ENCODE data around the gene ERBB4. TPM values are rescaled to one million over a fixed set of nuclear protein-coding genes. Genes with fewer than 3 reads are reported as not detected.

Gene ERBB4
- total and polyA plus RNA-seq, 5 donors: 4.3 to 38.8 (median 33.4) TPM

DNA sequence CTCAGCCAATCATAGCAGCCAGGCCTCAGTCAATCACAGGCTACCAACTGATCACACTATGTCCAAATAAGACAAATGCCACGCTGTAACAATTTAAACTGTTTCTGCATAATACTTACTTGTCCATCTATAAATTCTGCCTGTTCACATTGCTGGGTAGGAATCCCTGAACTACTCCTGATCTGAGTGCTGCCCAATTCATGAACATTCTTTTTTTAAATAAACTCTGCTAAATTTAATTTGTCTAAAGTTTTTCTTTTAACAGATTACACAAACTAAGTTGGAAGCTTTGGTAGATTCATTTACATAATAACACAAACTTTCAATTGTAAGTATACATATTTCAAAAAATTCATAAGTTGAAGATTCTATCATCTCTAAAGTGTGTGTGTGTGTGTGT, 583.0 kb downstream of the ERBB4 start:
- Histone ChIP-seq H3K4me1 (ENCODE audit: control insufficient read depth, insufficient read depth, low read length) (no peaks in the 10 kb centered on the region), H3K27me3 (ENCODE audit: control insufficient read depth, insufficient read depth) (no peaks in the 10 kb centered on the region), H3K27ac (ENCODE audit: low read length) (no peak overlapping the region), H3K4me3 (ENCODE audit: low read length) (no peak overlapping the region), H3K9me3 (ENCODE audit: control insufficient read depth, low read length) (no peaks in the 10 kb centered on the region)
- 77% methylated on average over 1 of the region's 1 CpG for WGBS
- intact Hi-C loops (cut with DNase I): no loop called here
- DNase-seq (no peak), ATAC-seq (no peak)

GRCh38 chr2:211948932-211949331, 589.7 kb downstream of the ERBB4 start:
- intact Hi-C loops (cut with DNase I): no loop called here
- no peaks in the 10 kb centered on the region for H3K4me1 ChIP-seq (ENCODE audit: control insufficient read depth, insufficient read depth, low read length)
- WGBS: 70% methylated on average over 2 of the region's 2 CpGs
- H3K4me3 ChIP-seq (ENCODE audit: low read length): no peak overlapping the region
- DNase-seq (no peak), ATAC-seq (no peak)
- H3K27me3 ChIP-seq (ENCODE audit: control insufficient read depth, insufficient read depth): no peaks in the 10 kb centered on the region
- no peaks in the 10 kb centered on the region for H3K9me3 ChIP-seq (ENCODE audit: control insufficient read depth, low read length)
- no peak overlapping the region for H3K27ac ChIP-seq (ENCODE audit: low read length)

GRCh38 chr2:211946960-211947359, 591.6 kb downstream of the ERBB4 start:
- H3K4me1 ChIP-seq (ENCODE audit: control insufficient read depth, insufficient read depth, low read length): no peaks in the 10 kb centered on the region
- intact Hi-C loops (cut with DNase I): no loop called here
- 0% methylated on average over 1 of the region's 1 CpG for WGBS
- no peak overlapping the region for H3K27ac ChIP-seq (ENCODE audit: low read length)
- H3K27me3 ChIP-seq (ENCODE audit: control insufficient read depth, insufficient read depth): no peaks in the 10 kb centered on the region
- DNase-seq: no peak
- no peaks in the 10 kb centered on the region for H3K9me3 ChIP-seq (ENCODE audit: control insufficient read depth, low read length)
- no peak for ATAC-seq
- H3K4me3 ChIP-seq (ENCODE audit: low read length): no peak overlapping the region

DNA sequence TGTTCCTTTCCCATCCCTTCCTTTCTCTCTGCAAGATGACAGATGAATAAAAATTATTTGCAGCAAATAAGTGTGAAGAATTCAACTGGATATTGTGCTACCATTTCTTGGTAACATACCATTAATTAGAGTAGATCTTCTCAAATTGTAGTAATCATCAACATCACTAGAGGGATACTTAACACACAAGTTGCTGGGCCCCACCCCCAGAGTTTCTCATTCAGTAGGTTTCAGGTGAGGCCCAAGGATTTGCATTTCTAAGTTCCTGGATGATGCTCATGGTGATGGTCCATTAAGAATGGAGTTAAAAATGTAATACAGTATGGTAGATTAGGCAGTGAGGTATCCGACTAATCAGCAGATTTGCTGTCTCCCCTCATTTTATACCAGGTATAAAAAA, 594.0 kb downstream of the ERBB4 start:
- WGBS: 95% methylated on average over 1 of the region's 1 CpG
- intact Hi-C loops (cut with DNase I): no loop called here
- DNase-seq (no peak), ATAC-seq (no peak)
- Histone ChIP-seq H3K27me3 (ENCODE audit: control insufficient read depth, insufficient read depth) (no peaks in the 10 kb centered on the region), H3K27ac (ENCODE audit: low read length) (no peak overlapping the region), H3K9me3 (ENCODE audit: control insufficient read depth, low read length) (no peaks in the 10 kb centered on the region), H3K4me3 (ENCODE audit: low read length) (no peak overlapping the region), H3K4me1 (ENCODE audit: control insufficient read depth, insufficient read depth, low read length) (no peaks in the 10 kb centered on the region)

DNA sequence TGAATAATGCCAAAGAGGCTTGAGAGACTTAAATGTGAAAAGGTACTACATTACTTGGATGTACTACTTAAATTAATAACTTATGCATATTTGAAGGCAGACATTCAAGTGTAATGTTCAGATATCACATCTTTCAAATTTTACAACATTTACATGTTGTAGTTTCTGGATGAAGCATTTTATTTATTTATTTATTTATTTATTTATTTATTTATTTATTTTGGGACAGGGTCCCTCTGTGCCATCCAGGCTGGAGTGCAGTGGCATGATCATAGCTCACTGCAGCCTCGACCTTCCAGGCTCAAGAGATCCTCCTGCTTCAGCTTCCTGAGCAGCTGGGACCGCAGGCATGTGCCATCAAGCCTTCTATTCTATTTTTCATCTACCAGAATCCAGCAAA, 596.4 kb downstream of the ERBB4 start:
- DNase-seq (no peak), ATAC-seq (no peak)
- Histone ChIP-seq H3K27ac (ENCODE audit: low read length) (no peak overlapping the region), H3K9me3 (ENCODE audit: control insufficient read depth, low read length) (no peaks in the 10 kb centered on the region), H3K4me1 (ENCODE audit: control insufficient read depth, insufficient read depth, low read length) (no peaks in the 10 kb centered on the region), H3K27me3 (ENCODE audit: control insufficient read depth, insufficient read depth) (no peaks in the 10 kb centered on the region), H3K4me3 (ENCODE audit: low read length) (no peak overlapping the region)
- 84% methylated on average over 2 of the region's 2 CpGs for WGBS
- intact Hi-C loops (cut with DNase I): no loop called here

DNA sequence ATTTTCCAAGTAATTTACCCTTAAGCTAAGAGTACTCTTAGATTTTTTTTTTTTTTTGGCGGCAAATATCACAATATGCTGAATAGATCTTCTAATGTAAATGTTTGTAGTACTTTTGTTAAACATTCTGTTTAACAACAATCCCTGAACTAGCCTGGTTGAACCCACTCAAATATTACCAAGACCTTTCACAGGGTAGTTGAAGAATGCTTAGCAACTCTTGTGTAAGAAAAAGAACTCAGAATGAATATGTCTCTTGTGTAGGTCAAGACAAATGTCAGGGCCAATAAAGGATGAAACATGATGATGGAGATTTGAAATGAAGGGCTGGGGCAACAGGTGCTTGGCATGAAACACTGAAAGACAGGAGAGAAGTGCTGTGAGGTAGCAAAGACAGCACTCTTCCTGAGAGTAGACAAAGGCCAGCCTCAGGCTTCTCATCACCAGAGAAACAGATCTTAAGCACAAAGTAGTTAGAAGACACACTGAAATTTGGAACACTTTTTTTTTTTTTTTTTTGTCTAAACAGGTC, 597.3 kb downstream of the ERBB4 start:
- Histone ChIP-seq H3K4me3 (ENCODE audit: low read length) (no peak overlapping the region), H3K4me1 (ENCODE audit: control insufficient read depth, insufficient read depth, low read length) (no peaks in the 10 kb centered on the region), H3K27ac (ENCODE audit: low read length) (no peak overlapping the region), H3K9me3 (ENCODE audit: control insufficient read depth, low read length) (no peaks in the 10 kb centered on the region), H3K27me3 (ENCODE audit: control insufficient read depth, insufficient read depth) (no peaks in the 10 kb centered on the region)
- DNase-seq (no peak), ATAC-seq (no peak)
- WGBS: 73% methylated on average over 1 of the region's 1 CpG
- intact Hi-C loops (cut with DNase I): no loop called here

DNA sequence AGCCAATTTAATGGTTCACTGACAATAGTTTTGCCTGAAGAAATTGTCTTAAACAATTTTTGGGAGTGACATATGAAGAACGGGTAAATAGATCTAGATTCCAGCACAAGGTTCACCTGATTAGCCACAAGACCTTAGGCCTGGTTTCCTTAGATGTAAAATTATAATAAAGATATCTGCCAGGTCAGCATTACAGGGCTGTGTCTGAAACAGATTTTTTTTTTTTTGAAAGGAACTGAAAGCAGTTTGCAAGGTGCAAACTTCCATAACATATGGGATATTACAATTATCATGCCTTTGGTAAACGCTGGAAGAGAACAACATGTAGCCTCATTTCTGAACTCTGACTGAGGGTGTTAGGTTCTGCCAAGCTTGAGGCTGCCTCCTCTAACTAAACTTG, 599.4 kb downstream of the ERBB4 start:
- WGBS: 86% methylated on average over 2 of the region's 2 CpGs

DNA sequence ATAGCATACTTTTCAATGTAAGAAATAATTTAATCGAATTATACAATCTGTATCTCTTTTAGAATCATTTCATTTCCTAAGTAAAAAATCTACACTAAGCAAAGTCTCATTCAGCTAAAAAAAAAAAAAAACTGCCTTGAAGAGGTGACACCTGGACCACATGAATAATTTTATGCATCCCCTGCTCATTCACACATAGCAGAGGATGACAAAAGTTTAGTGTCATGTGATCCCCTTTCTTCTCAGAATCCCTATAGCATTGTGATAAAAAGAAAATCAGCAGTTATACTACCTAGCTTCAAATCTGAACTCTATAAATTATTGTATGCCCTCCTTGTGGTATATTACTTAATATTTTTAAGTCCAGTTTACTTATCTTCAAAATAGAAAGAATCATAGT, 603.8 kb downstream of the ERBB4 start:
- intact Hi-C loops (cut with DNase I): no loop called here
- 65% methylated on average over 1 of the region's 1 CpG for WGBS
- Histone ChIP-seq H3K4me1 (ENCODE audit: control insufficient read depth, insufficient read depth, low read length) (no peaks in the 10 kb centered on the region), H3K4me3 (ENCODE audit: low read length) (no peak overlapping the region), H3K9me3 (ENCODE audit: control insufficient read depth, low read length) (no peaks in the 10 kb centered on the region), H3K27ac (ENCODE audit: low read length) (no peak overlapping the region), H3K27me3 (ENCODE audit: control insufficient read depth, insufficient read depth) (no peaks in the 10 kb centered on the region)
- DNase-seq (no peak), ATAC-seq (no peak)

More for the DNA sequence above, 599.4 kb downstream of the ERBB4 start:
- ATAC-seq (no peak), DNase-seq (no peak)
- H3K27ac ChIP-seq (ENCODE audit: low read length): no peak overlapping the region
- H3K4me3 ChIP-seq (ENCODE audit: low read length): no peak overlapping the region
- intact Hi-C loops (cut with DNase I): no loop called here
- H3K4me1 ChIP-seq (ENCODE audit: control insufficient read depth, insufficient read depth, low read length): no peaks in the 10 kb centered on the region
- no peaks in the 10 kb centered on the region for H3K9me3 ChIP-seq (ENCODE audit: control insufficient read depth, low read length)
- no peaks in the 10 kb centered on the region for H3K27me3 ChIP-seq (ENCODE audit: control insufficient read depth, insufficient read depth)

DNA sequence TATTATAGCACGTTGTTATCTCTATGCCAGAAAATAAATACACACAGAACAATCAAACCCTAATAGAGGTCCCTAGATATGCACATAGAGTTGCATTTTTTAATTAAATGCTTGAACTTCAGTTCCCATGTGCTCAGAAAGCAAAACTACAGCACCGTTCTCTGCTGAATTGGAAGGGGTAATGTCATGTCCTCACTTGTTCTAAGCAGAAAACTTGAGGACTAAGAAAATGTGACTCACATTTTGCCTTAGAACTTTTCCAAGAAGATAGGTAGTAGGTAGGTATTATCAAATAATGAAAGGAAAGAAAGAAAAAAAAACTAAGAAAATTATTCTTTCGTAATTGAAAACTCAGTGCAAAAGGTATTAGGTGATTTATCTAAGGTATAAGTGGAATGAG, 607.3 kb downstream of the ERBB4 start:
- no peaks in the 10 kb centered on the region for H3K9me3 ChIP-seq (ENCODE audit: control insufficient read depth, low read length)
- H3K4me3 ChIP-seq (ENCODE audit: low read length): no peak overlapping the region
- ATAC-seq: no peak
- intact Hi-C loops (cut with DNase I): no loop called here
- DNase-seq: no peak
- no peaks in the 10 kb centered on the region for H3K4me1 ChIP-seq (ENCODE audit: control insufficient read depth, insufficient read depth, low read length)
- whole genome bisulfite sequencing: 19% methylated on average over 3 of the region's 3 CpGs
- no peak overlapping the region for H3K27ac ChIP-seq (ENCODE audit: low read length)
- no peaks in the 10 kb centered on the region for H3K27me3 ChIP-seq (ENCODE audit: control insufficient read depth, insufficient read depth)

GRCh38 chr2:211930331-211930730, 608.3 kb downstream of the ERBB4 start:
- Histone ChIP-seq H3K4me3 (ENCODE audit: low read length) (no peak overlapping the region), H3K9me3 (ENCODE audit: control insufficient read depth, low read length) (no peaks in the 10 kb centered on the region), H3K27ac (ENCODE audit: low read length) (no peak overlapping the region), H3K27me3 (ENCODE audit: control insufficient read depth, insufficient read depth) (no peaks in the 10 kb centered on the region), H3K4me1 (ENCODE audit: control insufficient read depth, insufficient read depth, low read length) (no peaks in the 10 kb centered on the region)
- DNase-seq (no peak), ATAC-seq (no peak)
- intact Hi-C loops (cut with DNase I): no loop called here
- WGBS: 33% methylated on average over 4 of the region's 4 CpGs

- H3K27ac ChIP-seq (ENCODE audit: low read length): no peak overlapping the region
- no peak for ATAC-seq
- DNase-seq: no peak
- H3K9me3 ChIP-seq (ENCODE audit: control insufficient read depth, low read length): no peaks in the 10 kb centered on the region
- no peak overlapping the region for H3K4me3 ChIP-seq (ENCODE audit: low read length)
- 57% methylated on average over 8 of the region's 8 CpGs for WGBS
- H3K27me3 ChIP-seq (ENCODE audit: control insufficient read depth, insufficient read depth): no peaks in the 10 kb centered on the region
- no peaks in the 10 kb centered on the region for H3K4me1 ChIP-seq (ENCODE audit: control insufficient read depth, insufficient read depth, low read length)
- intact Hi-C loops (cut with DNase I): no loop called here
Observed at GRCh38 chr2:211928201-211928600, 610.4 kb downstream of the ERBB4 start.

DNA sequence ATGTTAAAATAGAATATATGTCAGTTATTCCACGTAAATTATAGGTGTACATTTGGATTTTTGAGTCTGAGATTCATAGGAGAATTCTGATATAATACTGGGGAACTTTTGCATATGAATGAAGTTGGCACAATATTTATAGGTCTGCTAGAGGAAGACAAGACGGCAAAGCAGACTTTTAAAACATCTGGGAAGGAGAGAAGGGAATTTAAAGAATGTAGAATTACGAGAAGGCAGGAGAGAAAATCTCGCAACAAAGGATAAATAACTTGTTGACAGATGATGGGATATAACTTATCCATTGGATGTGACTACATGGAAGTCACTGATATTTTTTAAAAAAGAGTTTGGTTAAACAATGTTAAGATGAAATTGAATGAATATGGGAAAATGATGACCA, 615.6 kb downstream of the ERBB4 start:
- no peak for DNase-seq
- 43% methylated on average over 4 of the region's 4 CpGs for WGBS
- intact Hi-C loops (cut with DNase I): no loop called here
- no peak overlapping the region for H3K4me3 ChIP-seq (ENCODE audit: low read length)
- ATAC-seq: no peak
- no peaks in the 10 kb centered on the region for H3K9me3 ChIP-seq (ENCODE audit: control insufficient read depth, low read length)
- no peaks in the 10 kb centered on the region for H3K27me3 ChIP-seq (ENCODE audit: control insufficient read depth, insufficient read depth)
- no peaks in the 10 kb centered on the region for H3K4me1 ChIP-seq (ENCODE audit: control insufficient read depth, insufficient read depth, low read length)
- H3K27ac ChIP-seq (ENCODE audit: low read length): no peak overlapping the region

Data from right cardiac atrium (tissue), 5 donors.